ENCODE data around the gene PJA1. TPM values are rescaled to one million over a fixed set of nuclear protein-coding genes. Genes with fewer than 3 reads are reported as not detected.

Gene PJA1
- polyA plus RNA-seq, 1 of the 3 experiments (the other 2 are of a cell fraction): 16.5 TPM

DNA sequence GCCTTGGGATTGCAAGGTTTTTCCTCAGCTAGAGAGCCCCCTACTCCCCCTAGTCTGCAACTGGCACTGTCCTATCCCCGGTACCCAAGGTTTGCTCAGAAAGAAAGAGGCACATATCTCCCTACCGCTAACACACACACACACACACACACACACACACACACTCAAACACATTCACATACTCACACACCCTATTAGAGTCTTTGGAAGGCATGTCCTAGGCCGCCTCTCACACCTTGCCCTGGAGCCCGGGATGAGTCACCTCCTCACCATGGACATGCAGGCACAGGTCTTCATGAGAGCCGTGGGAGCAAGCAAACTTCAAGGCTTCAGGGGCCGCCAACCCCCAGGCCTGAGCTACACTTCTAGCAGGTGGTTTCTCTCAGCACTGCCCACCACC is 49.2 kb downstream of the PJA1 start:
- Histone ChIP-seq H3K27ac (ENCODE audit: low read depth in 2 of 2, low read length in 1 of 2) (no peak overlapping the region), H3K9me2 (no peaks in the 10 kb centered on the region), H3F3A (replicated peaks; ENCODE audit: insufficient read depth) (no peaks in the 10 kb centered on the region), H3K4me1 (ENCODE audit: control insufficient read depth in 1 of 2, insufficient read depth in 2 of 2, low read depth in 1 of 2, low read length in 1 of 2) (no peaks in the 10 kb centered on the region), H3K27me3 (ENCODE audit: insufficient read depth) (peaks cover 10% of the 10 kb centered on the region), H4K20me1 (ENCODE audit: insufficient read depth) (no peaks in the 10 kb centered on the region), H3K36me3 (replicated peaks in 1 of 2; ENCODE audit: control insufficient read depth in 1 of 2, insufficient read depth in 2 of 2, low read length in 1 of 2) (no peaks in the 10 kb centered on the region), H3K9ac (no peak overlapping the region), H3K4me2 (no peak overlapping the region), H3K79me2 (ENCODE audit: insufficient read depth) (no peaks in the 10 kb centered on the region), H3K4me3 (ENCODE audit: low read depth in 2 of 2, low read length in 1 of 2) (no peak overlapping the region), H3K9me3 (no peaks in the 10 kb centered on the region), H2AFZ (ENCODE audit: low read depth) (no peak overlapping the region)
- CTCF ChIA-PET: no interaction called here
- DNase-seq: no peak
- TF ChIP-seq CHD2 (IDR thresholded peaks at IDR 0.05; ENCODE audit: low read length, partially characterized antibody) (no peak), POLR2AphosphoS5 (IDR thresholded peaks at IDR 0.05; ENCODE audit: low read depth, low read length) (no peak), MXI1 (IDR thresholded peaks at IDR 0.05; ENCODE audit: low read depth, low read length) (no peak), GABPA (IDR thresholded peaks at IDR 0.05; ENCODE audit: low read depth) (no peak), TAF1 (IDR thresholded peaks at IDR 0.05; ENCODE audit: borderline replicate concordance, low read depth, low read length) (no peak), NFIC (IDR thresholded peaks at IDR 0.05; ENCODE audit: borderline replicate concordance) (no peak), RCOR1 (IDR thresholded peaks at IDR 0.05; ENCODE audit: low read length) (no peak), RAD21 (IDR thresholded peaks at IDR 0.05; ENCODE audit: low read length) (no peak), EP300 (IDR thresholded peaks at IDR 0.05; ENCODE audit: borderline replicate concordance in 1 of 2, low read depth in 1 of 2, low read length in 1 of 2) (no peak), SMC3 (IDR thresholded peaks at IDR 0.05; ENCODE audit: low read depth, low read length) (no peak), RXRA (IDR thresholded peaks at IDR 0.05; ENCODE audit: borderline replicate concordance, low read depth) (no peak), FOSL2 (IDR thresholded peaks at IDR 0.05; ENCODE audit: borderline replicate concordance, low read depth) (no peak), GATA2 (CRISPR knock-in tag; IDR thresholded peaks at IDR 0.05) (no peak), EZH2phosphoT487 (IDR thresholded peaks at IDR 0.05; ENCODE audit: borderline replicate concordance, low read depth) (no peak)
- TF ChIP-seq, protein P1, sequence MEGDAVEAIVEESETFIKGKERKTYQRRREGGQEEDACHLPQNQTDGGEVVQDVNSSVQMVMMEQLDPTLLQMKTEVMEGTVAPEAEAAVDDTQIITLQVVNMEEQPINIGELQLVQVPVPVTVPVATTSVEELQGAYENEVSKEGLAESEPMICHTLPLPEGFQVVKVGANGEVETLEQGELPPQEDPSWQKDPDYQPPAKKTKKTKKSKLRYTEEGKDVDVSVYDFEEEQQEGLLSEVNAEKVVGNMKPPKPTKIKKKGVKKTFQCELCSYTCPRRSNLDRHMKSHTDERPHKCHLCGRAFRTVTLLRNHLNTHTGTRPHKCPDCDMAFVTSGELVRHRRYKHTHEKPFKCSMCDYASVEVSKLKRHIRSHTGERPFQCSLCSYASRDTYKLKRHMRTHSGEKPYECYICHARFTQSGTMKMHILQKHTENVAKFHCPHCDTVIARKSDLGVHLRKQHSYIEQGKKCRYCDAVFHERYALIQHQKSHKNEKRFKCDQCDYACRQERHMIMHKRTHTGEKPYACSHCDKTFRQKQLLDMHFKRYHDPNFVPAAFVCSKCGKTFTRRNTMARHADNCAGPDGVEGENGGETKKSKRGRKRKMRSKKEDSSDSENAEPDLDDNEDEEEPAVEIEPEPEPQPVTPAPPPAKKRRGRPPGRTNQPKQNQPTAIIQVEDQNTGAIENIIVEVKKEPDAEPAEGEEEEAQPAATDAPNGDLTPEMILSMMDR (IDR thresholded peaks at IDR 0.05): no peak
- TF ChIP-seq, protein P2, sequence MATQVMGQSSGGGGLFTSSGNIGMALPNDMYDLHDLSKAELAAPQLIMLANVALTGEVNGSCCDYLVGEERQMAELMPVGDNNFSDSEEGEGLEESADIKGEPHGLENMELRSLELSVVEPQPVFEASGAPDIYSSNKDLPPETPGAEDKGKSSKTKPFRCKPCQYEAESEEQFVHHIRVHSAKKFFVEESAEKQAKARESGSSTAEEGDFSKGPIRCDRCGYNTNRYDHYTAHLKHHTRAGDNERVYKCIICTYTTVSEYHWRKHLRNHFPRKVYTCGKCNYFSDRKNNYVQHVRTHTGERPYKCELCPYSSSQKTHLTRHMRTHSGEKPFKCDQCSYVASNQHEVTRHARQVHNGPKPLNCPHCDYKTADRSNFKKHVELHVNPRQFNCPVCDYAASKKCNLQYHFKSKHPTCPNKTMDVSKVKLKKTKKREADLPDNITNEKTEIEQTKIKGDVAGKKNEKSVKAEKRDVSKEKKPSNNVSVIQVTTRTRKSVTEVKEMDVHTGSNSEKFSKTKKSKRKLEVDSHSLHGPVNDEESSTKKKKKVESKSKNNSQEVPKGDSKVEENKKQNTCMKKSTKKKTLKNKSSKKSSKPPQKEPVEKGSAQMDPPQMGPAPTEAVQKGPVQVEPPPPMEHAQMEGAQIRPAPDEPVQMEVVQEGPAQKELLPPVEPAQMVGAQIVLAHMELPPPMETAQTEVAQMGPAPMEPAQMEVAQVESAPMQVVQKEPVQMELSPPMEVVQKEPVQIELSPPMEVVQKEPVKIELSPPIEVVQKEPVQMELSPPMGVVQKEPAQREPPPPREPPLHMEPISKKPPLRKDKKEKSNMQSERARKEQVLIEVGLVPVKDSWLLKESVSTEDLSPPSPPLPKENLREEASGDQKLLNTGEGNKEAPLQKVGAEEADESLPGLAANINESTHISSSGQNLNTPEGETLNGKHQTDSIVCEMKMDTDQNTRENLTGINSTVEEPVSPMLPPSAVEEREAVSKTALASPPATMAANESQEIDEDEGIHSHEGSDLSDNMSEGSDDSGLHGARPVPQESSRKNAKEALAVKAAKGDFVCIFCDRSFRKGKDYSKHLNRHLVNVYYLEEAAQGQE (IDR thresholded peaks at IDR 0.05; ENCODE audit: low read depth, low read length): no peak
- TF ChIP-seq, protein P3, sequence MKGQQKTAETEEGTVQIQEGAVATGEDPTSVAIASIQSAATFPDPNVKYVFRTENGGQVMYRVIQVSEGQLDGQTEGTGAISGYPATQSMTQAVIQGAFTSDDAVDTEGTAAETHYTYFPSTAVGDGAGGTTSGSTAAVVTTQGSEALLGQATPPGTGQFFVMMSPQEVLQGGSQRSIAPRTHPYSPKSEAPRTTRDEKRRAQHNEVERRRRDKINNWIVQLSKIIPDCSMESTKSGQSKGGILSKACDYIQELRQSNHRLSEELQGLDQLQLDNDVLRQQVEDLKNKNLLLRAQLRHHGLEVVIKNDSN (IDR thresholded peaks at IDR 0.05; ENCODE audit: borderline replicate concordance, low read depth): no peak
- TF ChIP-seq, protein P4, sequence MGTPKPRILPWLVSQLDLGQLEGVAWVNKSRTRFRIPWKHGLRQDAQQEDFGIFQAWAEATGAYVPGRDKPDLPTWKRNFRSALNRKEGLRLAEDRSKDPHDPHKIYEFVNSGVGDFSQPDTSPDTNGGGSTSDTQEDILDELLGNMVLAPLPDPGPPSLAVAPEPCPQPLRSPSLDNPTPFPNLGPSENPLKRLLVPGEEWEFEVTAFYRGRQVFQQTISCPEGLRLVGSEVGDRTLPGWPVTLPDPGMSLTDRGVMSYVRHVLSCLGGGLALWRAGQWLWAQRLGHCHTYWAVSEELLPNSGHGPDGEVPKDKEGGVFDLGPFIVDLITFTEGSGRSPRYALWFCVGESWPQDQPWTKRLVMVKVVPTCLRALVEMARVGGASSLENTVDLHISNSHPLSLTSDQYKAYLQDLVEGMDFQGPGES (IDR thresholded peaks at IDR 0.05; ENCODE audit: low read depth, low read length): no peak
- WGBS (ENCODE audit: low lambda C conversion rate): 38% methylated on average over 6 of the region's 6 CpGs
- POLR2A ChIA-PET: no interaction called here
